Measurements from ENCODE around the gene MRPS18C. TPM values are rescaled to one million over a fixed set of nuclear protein-coding genes. Genes with fewer than 3 reads are reported as not detected.
"Not testable (repeated sequence)": the region's sequence is repeated elsewhere in the genome, so short reads cannot be mapped to it uniquely, and the experiment has no call there.

The MRPS18C gene
- total and polyA plus RNA-seq, 9 of the 15 experiments (the other 6 are each of a cell fraction or from before 2014, with no cell fraction given), result 54.3 to 390 (median 138) TPM

DNA sequence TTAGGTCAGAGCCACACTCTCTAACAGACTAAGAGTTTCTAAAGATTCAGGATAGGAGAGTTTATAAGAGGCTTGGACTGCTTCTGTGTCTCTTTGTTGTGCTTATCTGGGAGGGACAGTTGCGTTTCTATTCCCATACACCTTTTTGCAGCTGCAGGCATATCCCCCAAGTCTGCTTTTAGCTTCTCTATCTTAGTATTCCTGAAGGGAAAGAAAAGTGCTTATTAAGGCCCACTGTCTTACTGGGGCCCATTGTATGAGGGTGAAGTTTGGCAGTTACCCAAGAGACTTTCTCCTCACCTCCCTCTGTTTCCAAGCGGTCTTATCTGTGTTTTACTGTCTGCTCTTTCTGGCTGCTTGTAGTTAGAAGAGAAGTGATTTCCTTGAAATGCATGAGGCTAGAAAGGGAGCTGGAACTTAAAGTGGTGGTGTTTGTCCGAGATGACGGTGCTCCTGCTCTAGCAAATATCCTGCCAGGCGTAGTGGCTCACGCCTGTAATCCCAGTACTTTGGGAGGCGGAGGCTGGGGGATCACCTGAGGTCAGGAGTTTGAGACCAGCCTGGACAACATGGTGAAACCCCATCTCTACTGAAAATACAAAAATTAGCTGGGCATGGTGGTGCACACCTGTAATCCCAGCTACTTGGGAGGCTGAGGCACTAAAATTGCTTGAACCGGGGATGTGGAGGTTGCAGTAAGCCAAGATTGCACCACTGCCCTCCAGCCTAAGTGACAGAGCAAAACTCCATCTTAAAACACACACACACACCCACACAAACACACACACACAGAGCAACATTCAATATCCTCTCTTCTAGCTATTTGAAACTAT is 40.4 kb downstream of the MRPS18C start:
- intact Hi-C loops (cut with micrococcal nuclease), result loop anchor here (1.0 to 5.0 kb wide), 3 partner anchors 39 to 134 kb away; partner anchors contain the start of genes GPAT3, HELQ and MRPS18C
- POLR2A ChIA-PET, result interaction anchor here (0.6 to 1.2 kb wide), 4 partner anchors 9 to 46 kb away, joined by 3 to 4 read pairs (median 3); no protein-coding TSS in a partner anchor
- ATAC-seq (peak; percentile 83), DNase-seq (ENCODE audit: extremely low read depth in 1 of 4, low spot score in 3 of 4) (peak in 3 of 4 experiments; percentile 20 to 90 (median 57)), FAIRE-seq (peak; percentile 92)
- H4K20me1 ChIP-seq (replicated peaks; ENCODE audit: control insufficient read depth, insufficient read depth, low read length); CTCF ChIA-PET (ENCODE audit: low intra/inter-chr PET ratio); H3K9me1 ChIP-seq (ENCODE audit: control insufficient read depth, insufficient read depth, low read length); in situ Hi-C loops (cut with MboI); H3K9me3 ChIP-seq (replicated peaks; ENCODE audit: control insufficient read depth, insufficient read depth, low read depth, low read length); H3K79me2 ChIP-seq (ENCODE audit: control insufficient read depth, insufficient read depth, low read length); H3K36me3 ChIP-seq (ENCODE audit: control insufficient read depth, insufficient read depth, low read length); H3K27me3 ChIP-seq (ENCODE audit: control insufficient read depth in 2 of 2, insufficient read depth in 2 of 2, low read length in 2 of 2); TF ChIP-seq NR4A1, MYNN (CRISPR knock-in tag; IDR thresholded peaks at IDR 0.05): not testable (repeated sequence)
- Histone ChIP-seq H3K9ac (ENCODE audit: insufficient read depth in 1 of 2, low read depth in 2 of 2, low read length in 2 of 2) (peak overlapping the region in 1 of 2 experiments; percentile 77; a peak in 2 of 4 replicates), H3K4me2 (ENCODE audit: insufficient read depth, low read length) (peak overlapping the region; percentile 66), H2AFZ (ENCODE audit: low read depth, low read length) (peak overlapping the region; percentile 71), H3K27ac (ENCODE audit: extremely low read depth, low read depth, low read length) (peak overlapping the region; percentile 82), H3K4me1 (replicated peaks in 1 of 2; ENCODE audit: control insufficient read depth in 2 of 2, insufficient read depth in 2 of 2, low read length in 2 of 2) (peaks cover 12 to 13% of the 10 kb centered on the region in 2 experiments; a peak in 4 of 5 replicates), H3K4me3 (peak overlapping the region; percentile 8; the same call in 1 of the 2 replicates)
- 4% methylated on average over 8 of the region's 8 CpGs for WGBS (ENCODE audit: insufficient coverage, low coverage, missing lambda C conversion rate)
- TSS peak; percentile 90 for BruUV-seq (replicated peaks)
- TF ChIP-seq MTA2 (IDR thresholded peaks at IDR 0.05; ENCODE audit: low read depth) (peak; percentile 87), BCOR (IDR thresholded peaks at IDR 0.05) (peak; percentile 91), RNF2 (IDR thresholded peaks at IDR 0.05) (peak; percentile 62), MAFG (tag; conservative IDR thresholded peaks at IDR 0.05) (peak; percentile 48; the same call in 1 of the 2 replicates), RCOR1 (IDR thresholded peaks at IDR 0.05; ENCODE audit: borderline replicate concordance in 1 of 2, low read depth in 2 of 2, low read length in 2 of 2) (peak in 1 of 2 experiments; percentile 12; a peak in 2 of 4 replicates), GATA2 (CRISPR knock-in tag; IDR thresholded peaks at IDR 0.05) (peak; percentile 78), ZEB2 (IDR thresholded peaks at IDR 0.05) (peak; percentile 30; the same call in 1 of the 2 replicates), STAT5A (IDR thresholded peaks at IDR 0.05; ENCODE audit: borderline replicate concordance, low read length) (peak; percentile 55; the same call in 1 of the 2 replicates), KLF16 (IDR thresholded peaks at IDR 0.05) (peak; percentile 73), CREB3 (tag; conservative IDR thresholded peaks at IDR 0.05; ENCODE audit: low read depth) (0 out of 2 replicates have a peak, but pooled peaks have one; percentile 32), NFIC (IDR thresholded peaks at IDR 0.05) (peak; percentile 97), CTBP1 (IDR thresholded peaks at IDR 0.05; ENCODE audit: borderline replicate concordance) (peak; percentile 66; the same call in 1 of the 2 replicates), TFAP4 (CRISPR knock-in tag; IDR thresholded peaks at IDR 0.05; ENCODE audit: borderline replicate concordance) (0 out of 2 replicates have a peak, but pooled peaks have one; percentile 18), CBFA2T3 (IDR thresholded peaks at IDR 0.05) (peak; percentile 97), SMARCA4 (IDR thresholded peaks at IDR 0.05) (peak; percentile 84), NR4A1 (tag; IDR thresholded peaks at IDR 0.05) (0 out of 2 replicates have a peak, but pooled peaks have one; percentile 67), PHB2 (IDR thresholded peaks at IDR 0.05; ENCODE audit: low read depth) (0 out of 2 replicates have a peak, but pooled peaks have one; percentile 31), THRAP3 (IDR thresholded peaks at IDR 0.05; ENCODE audit: borderline replicate concordance) (0 out of 2 replicates have a peak, but pooled peaks have one; percentile 56), MYNN (IDR thresholded peaks at IDR 0.05) (peak; percentile 51; the same call in 1 of the 2 replicates)
